Measurements from ENCODE around the gene MYL12A.
"Not testable (repeated sequence)": the region's sequence is repeated elsewhere in the genome, so short reads cannot be mapped to it uniquely, and the experiment has no call there.

The MYL12A gene

GRCh38 chr18:3247240-3248061, at the start of gene MYL12A:
TSS of gene MYL12A (plus strand) at chr18:3247801. CDS start at chr18:3253248, 5,447 bp downstream.
- DNase-seq, result peak; percentile 95

- not testable (repeated sequence) for DNase-seq
These were observed 49.2 kb upstream of the MYL12A start for GRCh38 chr18:3198260-3198860.

- DNase-seq, result no peak
These were observed 47.5 kb upstream of the MYL12A start for GRCh38 chr18:3199942-3200645.

GRCh38 chr18:3205239-3205638, 42.4 kb upstream of the MYL12A start:
- no peak for DNase-seq

GRCh38 chr18:3207565-3207964, 40.0 kb upstream of the MYL12A start:
- DNase-seq, result no peak

- DNase-seq, result no peak
These were observed 37.6 kb upstream of the MYL12A start for GRCh38 chr18:3209859-3210569.

- DNase-seq, result no peak
These were observed 36.2 kb upstream of the MYL12A start for GRCh38 chr18:3211236-3211992.

GRCh38 chr18:3212657-3213056, 34.9 kb upstream of the MYL12A start:
- no peak for DNase-seq

- no peak for DNase-seq
These were observed 34.1 kb upstream of the MYL12A start for GRCh38 chr18:3213300-3214059.

GRCh38 chr18:3214855-3215637, 32.6 kb upstream of the MYL12A start:
- DNase-seq, result no peak

- no peak for DNase-seq
These were observed 30.6 kb upstream of the MYL12A start for GRCh38 chr18:3216987-3217386.

GRCh38 chr18:3217948-3218647, 29.5 kb upstream of the MYL12A start:
- no peak for DNase-seq

GRCh38 chr18:3218819-3219218, 28.8 kb upstream of the MYL12A start:
- no peak for DNase-seq

- DNase-seq, result no peak
These were observed 28.4 kb upstream of the MYL12A start for GRCh38 chr18:3219241-3219630.

GRCh38 chr18:3219631-3220335, 27.8 kb upstream of the MYL12A start, which contains the start of gene MYOM1:
TSS of gene MYOM1 (minus strand) at chr18:3219968. CDS start at chr18:3215223, 4,745 bp downstream.
- no peak for DNase-seq

GRCh38 chr18:3220868-3221267, 26.7 kb upstream of the MYL12A start:
- DNase-seq, result not testable (repeated sequence)

GRCh38 chr18:3221496-3221895, 26.1 kb upstream of the MYL12A start:
- no peak for DNase-seq

- DNase-seq, result no peak
These were observed 24.2 kb upstream of the MYL12A start for GRCh38 chr18:3223356-3223755.

- no peak for DNase-seq
These were observed 23.4 kb upstream of the MYL12A start for GRCh38 chr18:3224223-3224622.
